Activated B cell treated with CpG ODN at 0.5 μM for 24 hours (primary cell): ENCODE results near the gene ASB4. TPM values are rescaled to one million over a fixed set of nuclear protein-coding genes. Genes with fewer than 3 reads are reported as not detected.

Source experiments
- ATAC-seq: fragments of 200-7000 bp; cut with Tn5 transposase; one replicate; pipeline ENCODE4 v1.10.0; 2021; ENCODE audit warnings: low read depth, mild to moderate bottlenecking, moderate library complexity
- CTCF ChIA-PET: fragments of 350-600 bp; sonication (Branson Sonifier 250); formaldehyde crosslinking; loops from one replicate; lab custom pipeline; 2021; ENCODE audit warnings: antibody characterized with exemption; lab: Charles Lee
- POLR2A ChIA-PET: fragments of 350-600 bp; sonication (Branson Sonifier 250); formaldehyde crosslinking; loops from one replicate; lab custom pipeline; 2021; ENCODE audit warnings: antibody characterized with exemption; lab: Charles Lee
- DNase-seq: peaks from one replicate; pipeline ENCODE4 v3.0.0; 2022
- H3K27ac Mint-ChIP-seq: one replicate; pipeline ENCODE4 v1.8.0; 2020; ENCODE audit warnings: mixed read lengths
- H3K27me3 Mint-ChIP-seq: one replicate; pipeline ENCODE4 v1.8.0; 2021; ENCODE audit warnings: mixed read lengths
- H3K36me3 Mint-ChIP-seq: one replicate; pipeline ENCODE4 v1.8.0; 2021; ENCODE audit warnings: low read depth, mixed read lengths
- H3K4me1 Mint-ChIP-seq: one replicate; pipeline ENCODE4 v1.8.0; 2021; ENCODE audit warnings: mixed read lengths
- H3K4me3 Mint-ChIP-seq: one replicate; pipeline ENCODE4 v1.8.0; 2020; ENCODE audit warnings: mild to moderate bottlenecking, mixed read lengths
- H3K9me3 Mint-ChIP-seq: one replicate; pipeline ENCODE4 v1.8.0; 2020; ENCODE audit warnings: mixed read lengths
- CTCF ChIP-seq: fragments of 200-600 bp; IDR thresholded peaks from one replicate; pipeline ENCODE4 v1.8.0; 2022; ENCODE audit warnings: antibody characterized with exemption, mild to moderate bottlenecking
- intact Hi-C: fragments of 100-400 bp; cut with micrococcal nuclease; formaldehyde crosslinking; loops from one replicate; pipeline ENCODE4 v1.15.1; 2024
- total RNA-seq: library from RNA; stranded (reverse); gene quantifications from 2 replicates; pipeline ENCODE4 v1.2.3, GENCODE V29; 2022

ASB4 gene
- total RNA-seq, 1 donor from 2014 or later = not detected

DNA sequence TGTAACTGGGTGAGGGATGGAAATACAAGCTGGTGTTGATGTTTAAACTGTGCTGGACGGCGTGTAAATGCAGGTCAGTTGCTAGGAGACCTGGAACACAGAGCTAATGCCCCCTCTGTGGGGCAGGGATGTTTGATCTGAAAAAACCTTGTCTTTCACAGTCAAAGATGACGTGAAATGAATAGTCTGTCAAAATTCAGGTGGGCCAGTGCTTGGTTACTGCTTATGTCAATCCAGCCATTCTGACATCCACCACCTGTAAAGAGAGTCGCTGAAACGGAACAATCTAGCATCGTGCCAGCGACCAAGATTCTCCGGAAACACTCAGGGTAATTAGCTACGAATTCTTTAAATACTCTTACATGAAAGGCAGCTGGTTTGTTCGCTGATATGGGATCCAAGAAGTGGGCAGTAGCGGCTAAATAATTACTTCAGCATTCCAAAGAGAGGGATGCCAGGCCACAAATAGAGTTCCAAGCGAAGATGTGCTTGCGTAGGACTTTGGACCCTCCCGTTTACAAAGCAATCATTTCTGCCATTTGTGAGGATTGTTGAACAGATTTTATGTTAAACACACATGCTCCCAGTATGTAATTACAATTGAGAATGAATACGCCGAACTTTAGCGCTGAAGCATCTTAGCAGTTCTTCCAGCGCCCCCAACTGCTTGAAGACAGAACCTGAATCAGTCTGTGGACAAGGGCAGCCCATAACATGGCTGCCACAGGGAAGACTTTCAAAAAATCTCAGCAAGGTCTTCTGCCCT, 7.3 kb upstream of the ASB4 start:
- DNase-seq (no peak), ATAC-seq (no peak)
- Mint-ChIP-seq H3K36me3 (no peaks in the 10 kb centered on the region), H3K9me3 (no peaks in the 10 kb centered on the region), H3K4me1 (no peaks in the 10 kb centered on the region), H3K27ac (no peak overlapping the region), H3K4me3 (no peak overlapping the region), H3K27me3 (peaks cover 4% of the 10 kb centered on the region)
- ChIA-PET POLR2A (interaction anchor here (0.6 kb wide), 1 partner anchor 33 kb away, joined by 3 read pairs; no protein-coding TSS in a partner anchor), CTCF (interaction anchor here (0.6 to 7.0 kb wide), 8 partner anchors 33 to 1063 kb away, joined by 3 to 110 read pairs (median 3); partner anchors contain the start of gene PON3)
- no peak for TF ChIP-seq CTCF
- intact Hi-C loops = loop anchor here (5.0 kb wide), 2 partner anchors 231 to 821 kb away; partner anchors contain the start of gene SGCE

GRCh38 chr7:95479992-95480624, 5.6 kb upstream of the ASB4 start:
- Mint-ChIP-seq H3K9me3 (no peaks in the 10 kb centered on the region), H3K36me3 (no peaks in the 10 kb centered on the region), H3K27ac (no peak overlapping the region), H3K4me1 (no peaks in the 10 kb centered on the region), H3K4me3 (no peak overlapping the region), H3K27me3 (peaks cover 4% of the 10 kb centered on the region)
- ChIA-PET CTCF (interaction anchor here (0.8 to 7.0 kb wide), 4 partner anchors 10 to 1030 kb away, joined by 3 to 110 read pairs (median 10); partner anchors contain the start of gene PON3), POLR2A (no interaction called here)
- TF ChIP-seq CTCF = no peak
- ATAC-seq (no peak), DNase-seq (no peak)
- intact Hi-C loops = loop anchor here (5.0 kb wide), 2 partner anchors 233 to 823 kb away; partner anchors contain the start of gene SGCE

- DNase-seq = no peak
- Mint-ChIP-seq H3K4me3 (no peak overlapping the region), H3K27ac (no peak overlapping the region), H3K27me3 (peaks cover 6% of the 10 kb centered on the region), H3K36me3 (no peaks in the 10 kb centered on the region), H3K9me3 (no peaks in the 10 kb centered on the region), H3K4me1 (no peaks in the 10 kb centered on the region)
- POLR2A ChIA-PET = no interaction called here
- no peak for TF ChIP-seq CTCF
- intact Hi-C loops = no loop called here
- CTCF ChIA-PET = interaction anchor here (0.8 to 1.2 kb wide), 3 partner anchors 30 to 1033 kb away, joined by 3 to 5 read pairs (median 3); no protein-coding TSS in a partner anchor
- ATAC-seq = no peak
These were observed 4.2 kb upstream of the ASB4 start for GRCh38 chr7:95481271-95482165.

DNA sequence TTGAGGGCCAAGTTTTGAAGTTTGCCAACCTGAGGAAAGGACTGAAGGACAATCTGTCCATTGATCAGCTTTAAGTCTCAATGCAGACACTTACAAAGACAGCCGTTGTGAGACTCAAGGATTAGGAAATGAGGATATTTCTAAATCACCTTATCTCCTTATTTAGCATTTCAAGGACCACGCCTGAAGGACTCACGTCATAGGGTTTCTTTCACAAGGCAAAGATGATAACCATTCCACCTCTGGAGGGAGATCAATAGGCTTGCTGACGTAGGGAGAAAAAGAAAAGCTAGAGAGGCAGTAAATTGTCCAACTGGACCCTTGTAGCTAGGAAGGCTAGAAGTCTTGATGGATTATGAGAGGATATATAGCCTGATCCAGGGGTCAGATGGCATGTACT, 3.3 kb upstream of the ASB4 start:
- no peak for ATAC-seq
- H3K27ac Mint-ChIP-seq = no peak overlapping the region
- CTCF ChIA-PET = interaction anchor here (0.8 to 1.2 kb wide), 2 partner anchors 29 to 1033 kb away, joined by 3 to 5 read pairs; no protein-coding TSS in a partner anchor

More for the DNA sequence above, 3.3 kb upstream of the ASB4 start:
- Mint-ChIP-seq H3K4me3 (no peak overlapping the region), H3K36me3 (no peaks in the 10 kb centered on the region), H3K4me1 (no peaks in the 10 kb centered on the region), H3K9me3 (no peaks in the 10 kb centered on the region), H3K27me3 (peaks cover 6% of the 10 kb centered on the region)
- intact Hi-C loops = no loop called here
- TF ChIP-seq CTCF = no peak
- no peak for DNase-seq
- POLR2A ChIA-PET = no interaction called here
